GM18870 (cell line): Measurements from ENCODE around the gene ADA.
"Not testable (repeated sequence)": the region's sequence is repeated elsewhere in the genome, so short reads cannot be mapped to it uniquely, and the experiment has no call there.

Source experiments
- ATAC-seq: cut with Tn5 transposase; IDR thresholded peaks from one replicate; pipeline ENCODE4 v1.9.1; 2021; ENCODE audit warnings: moderate library complexity; ENCODE audit not compliant: unreplicated experiment

ADA gene

DNA sequence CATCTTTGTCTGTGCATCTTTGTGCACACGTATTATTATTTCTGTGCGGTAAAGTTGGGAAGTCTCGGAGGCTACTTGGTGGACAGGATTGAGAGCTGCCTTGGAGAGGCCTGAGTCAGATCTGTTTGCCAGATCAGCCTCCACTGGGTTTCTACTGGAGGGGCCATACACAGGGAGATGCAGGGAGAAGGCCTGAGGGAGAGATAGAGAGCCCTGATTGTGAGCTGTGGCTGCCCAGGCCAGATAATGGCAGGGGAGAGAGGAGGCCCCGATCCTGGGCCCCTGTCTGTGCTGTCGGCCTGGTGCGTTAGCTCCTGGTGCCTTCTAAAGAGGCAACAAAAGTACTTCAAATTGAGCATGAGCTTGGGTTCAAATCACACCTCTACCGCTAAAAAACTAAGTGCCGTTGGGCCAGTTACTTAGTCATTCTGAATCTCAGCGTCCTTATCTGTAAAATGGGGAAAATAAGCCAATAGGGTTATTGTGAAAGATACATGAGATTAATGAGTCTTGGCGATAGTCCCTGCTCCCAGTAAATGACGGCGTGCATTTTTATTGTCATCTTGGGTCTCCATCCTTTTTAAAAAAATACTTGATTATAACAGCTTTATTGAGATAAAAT, 27.6 kb upstream of the ADA start:
- no peak for ATAC-seq

DNA sequence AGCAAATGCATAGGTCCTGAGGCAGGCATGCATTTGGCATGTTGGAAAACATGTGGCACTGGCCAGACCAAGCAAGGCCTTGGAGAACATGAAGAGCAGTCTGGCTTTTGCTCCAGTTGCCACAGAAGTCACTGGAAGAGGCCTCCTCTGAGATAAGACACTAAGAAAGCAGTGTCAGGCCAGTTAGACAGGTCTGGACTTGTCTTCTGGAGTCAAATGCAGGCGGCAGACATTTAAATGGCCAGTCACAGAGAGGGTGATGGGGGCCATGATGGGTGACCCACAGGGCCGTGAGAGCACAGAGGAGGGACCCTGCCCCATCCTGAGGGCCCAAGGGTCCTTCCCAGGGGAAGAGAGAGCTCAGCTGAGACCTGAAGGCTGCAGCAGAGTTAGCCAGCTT, 26.7 kb upstream of the ADA start:
- ATAC-seq = no peak

DNA sequence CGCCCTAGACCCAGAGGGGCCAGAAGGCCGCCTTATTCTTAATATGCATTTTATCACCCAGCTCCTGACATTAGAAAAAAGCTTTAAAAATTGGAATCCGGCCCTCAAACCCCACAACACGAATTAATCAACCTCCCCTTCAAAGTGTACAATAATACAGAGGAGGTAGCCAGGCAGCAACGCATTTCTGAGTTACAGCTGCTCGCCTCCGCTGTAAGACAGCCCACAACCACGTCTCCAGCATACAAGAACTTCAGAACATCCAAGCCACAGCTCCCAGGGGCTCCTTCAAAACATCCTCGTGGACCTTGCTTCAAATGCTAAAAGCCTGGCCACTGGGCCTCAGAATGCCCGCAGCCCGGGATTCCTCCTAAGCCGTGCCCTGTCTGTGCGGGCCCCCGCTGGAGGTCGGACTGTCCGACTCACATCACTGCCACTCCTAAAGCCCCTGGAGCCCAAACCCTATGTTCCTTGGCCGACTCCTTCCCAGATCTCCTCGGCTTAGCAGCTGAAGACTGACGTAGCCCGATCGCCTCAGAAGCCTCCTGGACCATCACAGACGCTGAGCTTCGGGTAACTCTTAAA, 20.9 kb upstream of the ADA start:
- ATAC-seq = not testable (repeated sequence)

- ATAC-seq = not testable (repeated sequence)
Measured at GRCh38 chr20:44671541-44671940, 20.0 kb upstream of the ADA start.

DNA sequence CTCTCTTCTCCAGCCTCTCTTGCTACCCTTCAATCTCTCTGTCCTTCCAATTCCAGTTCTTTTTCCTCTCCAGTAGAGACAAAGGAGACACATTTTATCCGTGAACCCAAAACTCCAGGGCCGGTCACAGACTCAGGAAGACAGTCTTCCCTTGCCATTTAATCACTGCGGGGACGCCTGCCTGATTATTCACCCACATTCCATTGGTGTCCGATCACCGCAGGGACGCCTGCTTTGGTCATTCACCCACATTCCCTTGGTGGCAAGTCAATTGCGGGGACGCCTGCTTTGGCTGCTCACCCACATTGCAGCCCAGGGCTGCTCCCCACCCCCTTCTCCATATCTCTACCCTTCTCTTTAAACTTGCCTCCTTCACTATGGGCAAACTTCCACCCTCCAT, 19.4 kb upstream of the ADA start:
- not testable (repeated sequence) for ATAC-seq

- ATAC-seq = no peak
Measured at GRCh38 chr20:44666066-44666465, 14.6 kb upstream of the ADA start.

GRCh38 chr20:44664131-44664530, 12.6 kb upstream of the ADA start:
- no peak for ATAC-seq

- ATAC-seq = no peak
Measured at GRCh38 chr20:44662261-44662660, 10.8 kb upstream of the ADA start.

GRCh38 chr20:44660581-44660980, 9.1 kb upstream of the ADA start:
- ATAC-seq = no peak

GRCh38 chr20:44659931-44660330, 8.4 kb upstream of the ADA start:
- no peak for ATAC-seq

DNA sequence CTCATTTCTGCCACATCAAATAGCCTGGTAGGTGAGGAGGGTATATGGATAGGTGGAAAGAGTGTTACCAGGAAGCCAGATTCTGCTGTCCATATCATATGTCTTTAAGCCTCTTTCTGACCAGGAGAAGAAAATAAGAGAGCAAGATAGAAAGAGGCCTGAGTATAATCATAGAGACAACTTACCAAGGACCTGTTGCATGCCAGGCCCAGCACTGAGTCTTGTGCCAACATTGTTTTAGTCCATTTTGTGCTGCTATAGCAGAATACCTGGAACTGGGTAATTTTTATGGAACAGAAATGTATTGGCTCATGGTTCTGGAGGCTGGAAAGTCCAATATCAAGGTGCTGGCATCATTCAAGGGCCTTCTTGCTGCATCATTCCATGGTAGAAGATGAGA, 7.3 kb upstream of the ADA start:
- ATAC-seq = no peak

DNA sequence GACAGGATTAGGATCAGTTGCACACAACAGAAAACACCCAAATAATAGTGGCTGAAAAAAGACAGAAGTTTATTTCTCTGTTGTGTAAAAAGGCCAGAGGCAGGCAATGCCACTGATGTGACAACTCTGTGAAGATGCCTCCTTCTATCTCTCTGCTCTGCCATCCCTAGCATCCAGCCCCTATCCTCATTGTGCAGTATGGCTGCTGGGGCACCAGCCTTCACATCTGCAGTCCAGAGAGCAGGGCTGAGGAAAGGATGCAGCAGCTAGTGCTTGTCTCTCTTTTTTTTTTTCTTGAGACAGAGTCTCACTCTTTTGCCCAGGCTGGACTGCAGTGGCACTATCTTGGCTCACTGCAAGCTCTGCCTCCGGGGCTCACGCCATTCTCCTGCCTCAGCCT, 6.4 kb upstream of the ADA start:
- no peak for ATAC-seq

DNA sequence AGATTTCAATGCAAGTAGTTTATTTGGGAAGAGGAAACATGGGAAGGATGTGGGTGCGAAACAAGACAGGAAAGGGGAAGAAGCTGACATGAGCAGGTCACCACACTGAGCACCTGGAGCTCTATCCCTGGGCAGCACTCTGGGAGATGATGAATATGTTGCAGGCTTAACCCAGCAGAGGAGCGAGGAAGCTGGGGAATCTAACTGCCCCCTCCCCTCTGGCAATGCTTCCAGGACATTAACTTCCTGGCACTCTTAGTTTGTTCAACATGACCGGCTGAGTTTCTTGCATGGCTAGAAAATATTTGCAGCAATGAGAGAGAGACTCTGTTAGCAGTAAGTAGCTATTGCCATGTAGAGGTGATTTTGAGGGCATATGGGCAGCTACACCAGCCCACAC, 4.9 kb upstream of the ADA start:
- ATAC-seq = no peak

- not testable (repeated sequence) for ATAC-seq
Measured at GRCh38 chr20:44654210-44654609, 2.7 kb upstream of the ADA start.

- no peak for ATAC-seq
Measured at GRCh38 chr20:44653546-44653945, 2.0 kb upstream of the ADA start.

DNA sequence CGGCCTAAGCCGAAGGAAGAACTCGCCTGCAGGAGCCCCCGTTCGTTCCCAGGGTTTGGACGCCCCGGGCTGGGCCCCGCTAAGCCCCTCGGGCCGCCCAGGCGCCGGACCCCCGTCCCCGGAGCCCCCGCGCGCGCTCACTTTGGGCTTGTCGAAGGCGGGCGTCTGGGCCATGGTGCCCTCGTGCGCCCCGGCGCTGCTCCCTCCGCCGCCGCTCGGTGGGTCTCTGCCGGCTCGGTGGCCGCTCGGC, 140 bp downstream of the ADA start:
- ATAC-seq = no peak

GRCh38 chr20:44650771-44651433, 597 bp downstream of the ADA start:
- no peak for ATAC-seq

DNA sequence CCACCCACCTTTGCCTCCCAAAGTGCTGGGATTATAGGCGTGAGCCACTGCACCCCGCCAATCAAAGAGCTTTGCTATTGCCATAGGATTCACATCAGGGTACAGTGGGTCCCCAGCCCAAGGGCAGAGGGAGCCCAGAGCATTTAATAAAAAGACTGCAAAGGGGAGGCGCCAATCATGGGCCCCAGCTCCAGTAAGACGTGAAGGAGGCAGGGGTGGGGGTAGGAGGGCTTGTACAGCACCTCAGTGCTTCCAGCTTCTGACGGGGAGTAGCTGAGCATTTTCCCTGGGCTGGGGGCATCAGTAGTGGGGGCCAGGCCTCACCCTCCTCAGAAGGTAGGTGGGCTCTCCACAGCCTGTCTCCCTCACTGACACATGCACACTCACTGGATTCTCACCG, 1.5 kb downstream of the ADA start:
- no peak for ATAC-seq

- ATAC-seq = no peak
Measured at GRCh38 chr20:44649126-44649525, 2.4 kb downstream of the ADA start.

DNA sequence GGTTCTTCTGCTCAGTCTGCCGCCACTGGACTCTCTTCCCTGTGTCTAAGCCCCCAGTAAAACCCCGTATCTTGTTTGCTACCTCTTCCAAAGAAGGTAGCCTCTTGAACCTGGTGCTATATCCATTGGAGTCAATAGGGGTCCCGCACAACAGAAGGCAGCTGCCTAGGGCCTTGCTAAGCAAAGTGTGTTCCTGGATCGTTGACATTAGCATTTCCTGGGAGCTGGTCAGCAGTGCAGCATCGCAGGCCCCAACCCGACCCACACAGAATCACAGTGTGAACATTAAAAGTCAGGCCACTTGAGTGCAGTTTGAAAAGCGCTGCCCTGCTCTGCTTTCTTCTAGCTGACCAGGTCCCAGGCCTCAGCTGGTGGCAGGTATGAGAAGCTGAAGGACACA, 2.9 kb downstream of the ADA start:
- no peak for ATAC-seq

GRCh38 chr20:44648068-44648467, 3.4 kb downstream of the ADA start:
- no peak for ATAC-seq

DNA sequence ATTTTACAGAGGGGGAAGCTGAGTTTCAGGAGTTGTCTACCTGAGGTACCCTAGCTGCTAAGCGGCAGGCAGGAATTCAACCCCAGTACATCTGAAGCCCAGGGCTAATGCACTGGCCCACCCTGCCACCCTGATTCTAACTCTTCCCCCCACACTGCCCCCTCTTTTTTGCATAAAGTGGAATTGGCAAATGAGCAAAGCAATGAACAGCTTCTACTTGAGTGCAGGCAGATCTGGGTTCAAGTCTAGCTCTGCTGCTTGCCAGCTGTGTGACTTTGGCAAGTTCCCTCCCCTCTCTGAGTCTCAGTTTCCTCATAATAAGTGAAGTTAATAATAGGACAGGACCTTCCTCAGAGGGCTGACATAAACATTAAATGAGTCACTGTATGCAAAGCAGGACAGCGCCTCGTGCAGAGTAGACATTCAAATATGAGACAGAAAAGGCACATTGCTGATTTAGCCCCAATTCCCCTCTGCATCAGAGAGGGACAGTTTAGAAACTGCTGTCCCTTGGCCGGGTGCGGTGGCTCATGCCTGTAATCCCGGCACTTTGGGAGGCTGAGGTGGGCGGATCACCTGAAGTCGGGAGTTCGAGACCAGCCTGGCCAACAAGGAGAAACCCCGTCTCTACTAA, 4.7 kb downstream of the ADA start:
- ATAC-seq = no peak
